Panc1 (cell line): ENCODE data around the gene ATP5F1D. TPM values are rescaled to one million over a fixed set of nuclear protein-coding genes. Genes with fewer than 3 reads are reported as not detected.
A peak's percentile ranks its signal among the peaks of the same experiment; 100 is the strongest.

ENCODE experiments used
- ATAC-seq: fragments of 200-7000 bp; cut with Tn5 transposase; 2 replicates; pipeline ENCODE4 v1.9.1; 2020; ENCODE audit warnings: mild to moderate bottlenecking, moderate library complexity
- BruUV-seq: library from RNA; stranded (reverse); fragments of 400-500 nt; replicated peaks from 2 replicates; lab custom pipeline; 2021; lab: Mats Ljungman, UMichigan
- CTCF ChIA-PET: fragments of 300-600 bp; sonication (Branson Sonifier 250); formaldehyde crosslinking; loops from one replicate; lab custom pipeline; 2022; ENCODE audit warnings: antibody characterized with exemption; lab: Charles Lee
- POLR2A ChIA-PET: fragments of 300-600 bp; sonication (Branson Sonifier 250); formaldehyde crosslinking; loops from one replicate; lab custom pipeline; 2022; ENCODE audit warnings: antibody characterized with exemption; lab: Charles Lee
- DNase-seq: peaks from one replicate; pipeline ENCODE4 v3.0.0-alpha.2; 2010; ENCODE audit warnings: low read depth, low spot score
- H3K27ac ChIP-seq: 2 replicates; pipeline ENCODE4 v1.5.1; 2011; ENCODE audit warnings: mild to moderate bottlenecking, low read length, inconsistent platforms
- H3K27me3 ChIP-seq: fragments of 200-500 bp; sonication (Bioruptor generic); 2 replicates; pipeline ENCODE4 v1.6.0; 2014; ENCODE audit warnings: low read length, inconsistent platforms; ENCODE audit not compliant: control insufficient read depth, insufficient read depth
- H3K36me3 ChIP-seq: fragments of 200-500 bp; sonication (Bioruptor generic); 2 replicates; pipeline ENCODE4 v1.5.1; 2014; ENCODE audit warnings: inconsistent platforms, mild to moderate bottlenecking, low read length, moderate library complexity; ENCODE audit not compliant: control insufficient read depth, insufficient read depth
- H3K4me1 ChIP-seq: 2 replicates; pipeline ENCODE4 v1.5.1; 2011; ENCODE audit warnings: inconsistent platforms, mild to moderate bottlenecking, low read length, moderate library complexity; ENCODE audit not compliant: control insufficient read depth, insufficient read depth
- H3K4me3 ChIP-seq, 2 experiments: 2 replicates each; pipeline ENCODE4 v1.5.1; 2011 to 2012; ENCODE audit warnings: low read depth in 2 of 2, low read length in 2 of 2, mild to moderate bottlenecking in 2 of 2, inconsistent platforms in 1 of 2, moderate library complexity in 1 of 2
- H3K9me3 ChIP-seq: fragments of 200-500 bp; sonication (Bioruptor generic); 2 replicates; pipeline ENCODE4 v1.5.1; 2014; ENCODE audit warnings: low read depth, mild to moderate bottlenecking, inconsistent platforms, low read length, moderate library complexity; ENCODE audit not compliant: control insufficient read depth, insufficient read depth
- POLR2AphosphoS5 ChIP-seq: IDR thresholded peaks from 2 replicates; pipeline ENCODE4 v1.6.1; 2012; ENCODE audit warnings: mild to moderate bottlenecking, low read depth, low read length, moderate library complexity
- SIN3A ChIP-seq: IDR thresholded peaks from 2 replicates; pipeline ENCODE4 v1.6.1; 2012; ENCODE audit warnings: low read depth, mild to moderate bottlenecking, low read length, moderate library complexity, borderline replicate concordance; ENCODE audit not compliant: insufficient read depth
- TCF7L2 ChIP-seq: IDR thresholded peaks from 2 replicates; pipeline ENCODE4 v1.6.1; 2011; ENCODE audit warnings: mild to moderate bottlenecking, low read depth, low read length, inconsistent platforms
- in situ Hi-C: cut with HindIII; loops from 2 replicates; pipeline ENCODE4 v1.10.0; 2016; ENCODE audit warnings: low sequenced_read_pairs, low pct_unique_long_range_greater_than_20kb
- intact Hi-C: fragments of 100-400 bp; cut with micrococcal nuclease; formaldehyde crosslinking; loops from one replicate; pipeline ENCODE4 v1.10.0; 2022; ENCODE audit not compliant: unreplicated experiment
- total RNA-seq: library from RNA; stranded (reverse); gene quantifications from one replicate; pipeline ENCODE4 v1.2.1, GENCODE V29; 2021; ENCODE audit not compliant: unreplicated experiment
- TF ChIP-seq, protein P1 (sequence below): fragments of 450-650 bp; IDR thresholded peaks from 2 replicates; pipeline ENCODE4 v1.5.1; 2017; ENCODE audit warnings: mild to moderate bottlenecking
- TF ChIP-seq, protein P2 (sequence below), 2 experiments: IDR thresholded peaks; 2 replicates each; pipeline ENCODE4 v1.6.1; 2011 to 2012; ENCODE audit warnings: low read depth in 2 of 2, control low read depth in 1 of 2, low read length in 1 of 2, mild to moderate bottlenecking in 1 of 2, moderate library complexity in 1 of 2; ENCODE audit not compliant: insufficient read depth in 1 of 2

The ATP5F1D gene
- total RNA-seq, 1 experiment from 2014 or later = 218 TPM

DNA sequence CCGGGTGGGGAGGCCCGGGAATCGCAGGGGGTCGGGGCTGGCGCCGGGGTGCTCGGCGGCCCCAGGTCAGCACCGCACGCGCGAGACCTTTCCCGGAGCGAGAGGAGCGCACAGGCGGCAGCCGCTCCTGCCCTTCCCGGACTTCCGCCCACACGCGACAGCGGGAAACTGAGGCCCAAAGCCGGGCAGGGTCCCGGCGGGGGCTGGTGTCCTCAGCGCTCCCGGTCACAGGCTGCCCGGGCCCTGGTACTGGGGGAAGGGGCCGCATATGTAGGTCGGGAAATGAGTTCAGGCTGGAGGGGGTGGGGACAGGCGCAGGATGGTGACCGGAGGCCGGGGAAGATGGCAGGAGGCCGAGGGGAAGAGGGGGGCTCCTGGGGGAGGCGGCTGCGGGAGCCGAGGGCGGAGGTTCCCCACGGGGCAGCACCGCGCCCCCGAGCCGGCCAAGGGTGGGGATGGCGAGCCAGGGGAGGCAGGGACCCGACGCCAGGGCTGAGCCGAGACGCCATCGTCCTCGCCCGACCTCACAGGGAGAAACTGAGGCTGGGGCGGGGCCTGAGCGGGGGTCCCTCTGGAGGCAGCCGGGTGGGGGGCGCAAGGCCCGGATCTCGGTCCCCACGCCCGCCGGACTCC, 4.4 kb upstream of the ATP5F1D start:
- Histone ChIP-seq H3K36me3 (no peaks in the 10 kb centered on the region; the same call in 1 of the 2 replicates), H3K4me3 (peak overlapping the region; percentile 63 to 66), H3K27ac (peak overlapping the region; percentile 66), H3K27me3 (no peaks in the 10 kb centered on the region), H3K9me3 (no peaks in the 10 kb centered on the region), H3K4me1 (peaks cover 29% of the 10 kb centered on the region)
- intact Hi-C loops = no loop called here
- TF ChIP-seq SIN3A (no peak), TCF7L2 (no peak), POLR2AphosphoS5 (no peak)
- TF ChIP-seq, protein P1, sequence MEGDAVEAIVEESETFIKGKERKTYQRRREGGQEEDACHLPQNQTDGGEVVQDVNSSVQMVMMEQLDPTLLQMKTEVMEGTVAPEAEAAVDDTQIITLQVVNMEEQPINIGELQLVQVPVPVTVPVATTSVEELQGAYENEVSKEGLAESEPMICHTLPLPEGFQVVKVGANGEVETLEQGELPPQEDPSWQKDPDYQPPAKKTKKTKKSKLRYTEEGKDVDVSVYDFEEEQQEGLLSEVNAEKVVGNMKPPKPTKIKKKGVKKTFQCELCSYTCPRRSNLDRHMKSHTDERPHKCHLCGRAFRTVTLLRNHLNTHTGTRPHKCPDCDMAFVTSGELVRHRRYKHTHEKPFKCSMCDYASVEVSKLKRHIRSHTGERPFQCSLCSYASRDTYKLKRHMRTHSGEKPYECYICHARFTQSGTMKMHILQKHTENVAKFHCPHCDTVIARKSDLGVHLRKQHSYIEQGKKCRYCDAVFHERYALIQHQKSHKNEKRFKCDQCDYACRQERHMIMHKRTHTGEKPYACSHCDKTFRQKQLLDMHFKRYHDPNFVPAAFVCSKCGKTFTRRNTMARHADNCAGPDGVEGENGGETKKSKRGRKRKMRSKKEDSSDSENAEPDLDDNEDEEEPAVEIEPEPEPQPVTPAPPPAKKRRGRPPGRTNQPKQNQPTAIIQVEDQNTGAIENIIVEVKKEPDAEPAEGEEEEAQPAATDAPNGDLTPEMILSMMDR = no peak
- TF ChIP-seq, protein P2, sequence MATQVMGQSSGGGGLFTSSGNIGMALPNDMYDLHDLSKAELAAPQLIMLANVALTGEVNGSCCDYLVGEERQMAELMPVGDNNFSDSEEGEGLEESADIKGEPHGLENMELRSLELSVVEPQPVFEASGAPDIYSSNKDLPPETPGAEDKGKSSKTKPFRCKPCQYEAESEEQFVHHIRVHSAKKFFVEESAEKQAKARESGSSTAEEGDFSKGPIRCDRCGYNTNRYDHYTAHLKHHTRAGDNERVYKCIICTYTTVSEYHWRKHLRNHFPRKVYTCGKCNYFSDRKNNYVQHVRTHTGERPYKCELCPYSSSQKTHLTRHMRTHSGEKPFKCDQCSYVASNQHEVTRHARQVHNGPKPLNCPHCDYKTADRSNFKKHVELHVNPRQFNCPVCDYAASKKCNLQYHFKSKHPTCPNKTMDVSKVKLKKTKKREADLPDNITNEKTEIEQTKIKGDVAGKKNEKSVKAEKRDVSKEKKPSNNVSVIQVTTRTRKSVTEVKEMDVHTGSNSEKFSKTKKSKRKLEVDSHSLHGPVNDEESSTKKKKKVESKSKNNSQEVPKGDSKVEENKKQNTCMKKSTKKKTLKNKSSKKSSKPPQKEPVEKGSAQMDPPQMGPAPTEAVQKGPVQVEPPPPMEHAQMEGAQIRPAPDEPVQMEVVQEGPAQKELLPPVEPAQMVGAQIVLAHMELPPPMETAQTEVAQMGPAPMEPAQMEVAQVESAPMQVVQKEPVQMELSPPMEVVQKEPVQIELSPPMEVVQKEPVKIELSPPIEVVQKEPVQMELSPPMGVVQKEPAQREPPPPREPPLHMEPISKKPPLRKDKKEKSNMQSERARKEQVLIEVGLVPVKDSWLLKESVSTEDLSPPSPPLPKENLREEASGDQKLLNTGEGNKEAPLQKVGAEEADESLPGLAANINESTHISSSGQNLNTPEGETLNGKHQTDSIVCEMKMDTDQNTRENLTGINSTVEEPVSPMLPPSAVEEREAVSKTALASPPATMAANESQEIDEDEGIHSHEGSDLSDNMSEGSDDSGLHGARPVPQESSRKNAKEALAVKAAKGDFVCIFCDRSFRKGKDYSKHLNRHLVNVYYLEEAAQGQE (IDR thresholded peaks at IDR 0.05; ENCODE audit: insufficient read depth in 1 of 2, low read depth in 2 of 2, low read length in 1 of 2) = no peak
- no peak for ATAC-seq
- ChIA-PET CTCF (no interaction called here), POLR2A (no interaction called here)
- in situ Hi-C loops = no loop called here
- no TSS peak for BruUV-seq
- no peak for DNase-seq

DNA sequence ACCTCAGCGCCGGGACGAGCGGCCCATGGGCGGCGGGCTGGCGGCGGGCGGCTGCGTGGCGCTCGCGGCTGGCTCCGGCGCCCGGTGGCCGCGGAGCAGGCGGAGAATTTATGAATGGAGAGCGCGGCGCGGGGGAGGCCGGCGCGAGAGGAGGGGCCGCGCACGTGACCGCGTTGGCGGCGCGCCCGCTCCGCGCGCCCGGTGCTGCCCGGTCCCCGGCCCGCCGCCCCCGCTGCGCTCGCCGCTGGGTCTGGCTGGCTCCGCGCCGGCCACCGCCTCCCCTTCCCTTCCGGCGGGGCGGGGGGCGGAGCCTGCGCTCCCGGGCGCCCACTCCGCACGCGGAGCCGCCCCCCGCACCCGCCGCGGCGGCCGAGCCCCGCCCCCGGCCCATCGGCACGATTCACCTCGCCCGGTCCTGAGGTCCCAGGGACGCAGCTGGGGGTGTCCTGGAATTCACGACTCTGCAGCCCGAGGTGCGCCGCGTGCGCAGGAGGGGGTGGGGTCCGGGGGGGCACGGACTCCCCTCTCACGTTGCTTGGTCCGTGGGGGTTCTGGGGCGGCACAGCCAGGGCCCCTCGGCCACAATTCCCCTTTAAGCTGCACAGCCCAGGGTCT, 3.7 kb upstream of the ATP5F1D start, which contains the start of gene CBARP:
TSS of gene CBARP (minus strand) at position 252 of the 615 bp plus-strand sequence. CDS start 1,905 bp downstream, outside the sequence.
- no TSS peak for BruUV-seq

More for the DNA sequence above, 3.7 kb upstream of the ATP5F1D start, which contains the start of gene CBARP:
- ATAC-seq (peak; percentile 9), DNase-seq (no peak)
- TF ChIP-seq, protein P2 (IDR thresholded peaks at IDR 0.05; ENCODE audit: insufficient read depth in 1 of 2, low read depth in 2 of 2, low read length in 1 of 2) = no peak
- no peak for TF ChIP-seq SIN3A
- TF ChIP-seq, protein P1 = no peak
- no peak for TF ChIP-seq POLR2AphosphoS5
- TF ChIP-seq TCF7L2 = no peak
- H3K27me3 ChIP-seq = no peaks in the 10 kb centered on the region
- ChIA-PET CTCF (no interaction called here), POLR2A (no interaction called here)
- no peaks in the 10 kb centered on the region; the same call in 1 of the 2 replicates for H3K36me3 ChIP-seq
- peaks cover 22% of the 10 kb centered on the region for H3K4me1 ChIP-seq
- H3K4me3 ChIP-seq = peak within 1 kb of the TSS; percentile 63 to 66
- H3K9me3 ChIP-seq = no peaks in the 10 kb centered on the region
- peak within 1 kb of the TSS; percentile 66 for H3K27ac ChIP-seq
- in situ Hi-C loops (no loop called here), intact Hi-C loops (no loop called here)
